Stimulated activated CD4-positive, alpha-beta T cell treated with anti-CD3 and anti-CD28 coated beads, Interleukin-1b, Interleukin-23, amount 100 ng/mL, for 1 hour (primary cell): ENCODE results near the gene ARL5A.

Experiments
- DNase-seq, 2 donors: peaks; one replicate each; pipeline ENCODE4 v3.0.0-alpha.2; 2020; ENCODE audit warnings: low read depth in 2 of 2

Gene ARL5A

GRCh38 chr2:151766437-151767153 is 61.6 kb downstream of the ARL5A start:
- DNase-seq, result no peak

GRCh38 chr2:151765760-151766410 is 62.3 kb downstream of the ARL5A start:
- no peak for DNase-seq

- DNase-seq, result no peak
Observed at GRCh38 chr2:151762694-151763093, 65.5 kb downstream of the ARL5A start.

- no peak for DNase-seq
Observed at GRCh38 chr2:151761687-151762086, 66.5 kb downstream of the ARL5A start.

- no peak for DNase-seq
Observed at GRCh38 chr2:151761193-151761592, 67.0 kb downstream of the ARL5A start.

- no peak for DNase-seq
Observed at GRCh38 chr2:151760139-151760650, 68.0 kb downstream of the ARL5A start.

GRCh38 chr2:151758744-151759143 is 69.5 kb downstream of the ARL5A start:
- DNase-seq, result no peak

GRCh38 chr2:151757861-151758260 is 70.4 kb downstream of the ARL5A start:
- no peak for DNase-seq

- DNase-seq, result no peak
Observed at GRCh38 chr2:151756820-151757219, 71.4 kb downstream of the ARL5A start.

- no peak for DNase-seq
Observed at GRCh38 chr2:151754253-151754897, 73.8 kb downstream of the ARL5A start.

GRCh38 chr2:151753540-151753939 is 74.7 kb downstream of the ARL5A start:
- DNase-seq, result no peak
